GM12892 (cell line): ENCODE results near the gene RPS23.

ENCODE experiments used
- POLR2A ChIP-seq: IDR thresholded peaks from 2 replicates; pipeline ENCODE4 v1.6.1; 2011; ENCODE audit warnings: low read depth, low read length, control low read depth
- POLR2AphosphoS5 ChIP-seq: IDR thresholded peaks from 2 replicates; pipeline ENCODE4 v1.6.1; 2011; ENCODE audit warnings: low read depth, low read length, control low read depth
- TAF1 ChIP-seq: IDR thresholded peaks from 2 replicates; pipeline ENCODE4 v1.6.1; 2011; ENCODE audit warnings: low read depth, mild to moderate bottlenecking, control low read depth, low read length, borderline replicate concordance

- TF ChIP-seq POLR2A, result no peak
- TF ChIP-seq POLR2AphosphoS5, result no peak
- TF ChIP-seq TAF1, result no peak
Measured at GRCh38 chr5:82234885-82235284, 43.3 kb downstream of the RPS23 start.
